Right lobe of liver (tissue), 6 donors: ENCODE measurements around the gene ABLIM2. TPM values are rescaled to one million over a fixed set of nuclear protein-coding genes. Genes with fewer than 3 reads are reported as not detected.
A peak's percentile ranks its signal among the peaks of the same experiment; 100 is the strongest.

Experiments used
- ATAC-seq, 4 donors: fragments of 200-7000 bp; cut with Tn5 transposase; one replicate each; pipeline ENCODE4 v1.9.1; 2020; ENCODE audit warnings: mild to moderate bottlenecking in 4 of 4, moderate library complexity in 4 of 4
- DNase-seq, 3 donors: peaks; one replicate each; pipeline ENCODE4 v3.0.0-alpha.2; 2020
- H3K27ac ChIP-seq, 3 donors: fragments of 200-600 bp; one replicate each; pipeline ENCODE4 v1.8.0; 2022
- H3K27me3 ChIP-seq, 2 donors: fragments of 200-600 bp; one replicate each; pipeline ENCODE4 v1.8.0; 2022
- H3K36me3 ChIP-seq, 4 donors: fragments of 200-600 bp; sonication (generic) in 1 of 4; one replicate each; pipeline versions ENCODE4 v1.5.1 to v1.8.0; 2017 to 2022; ENCODE audit warnings: control low read depth in 1 of 4
- H3K4me1 ChIP-seq, 4 donors: fragments of 200-600 bp; sonication (generic) in 1 of 4; one replicate each; pipeline versions ENCODE4 v1.5.1 to v1.8.0; 2017 to 2022; ENCODE audit warnings: control low read depth in 1 of 4
- H3K4me3 ChIP-seq, 3 donors: fragments of 200-600 bp; one replicate each; pipeline ENCODE4 v1.8.0; 2022
- H3K9me3 ChIP-seq, 4 donors: fragments of 200-600 bp; sonication (generic) in 1 of 4; one replicate each; pipeline versions ENCODE4 v1.5.1 to v1.8.0; 2017 to 2022; ENCODE audit warnings: control low read depth in 1 of 4
- CTCF ChIP-seq, 4 donors: fragments of 200-600 bp in 3 of 4; fragments of 450-650 bp in 1 of 4; IDR thresholded peaks; one replicate each; pipeline versions ENCODE4 v1.5.1 to v1.8.0; 2016 to 2022; ENCODE audit warnings: antibody characterized with exemption in 4 of 4, mild to moderate bottlenecking in 2 of 4
- POLR2A ChIP-seq: fragments of 450-650 bp; IDR thresholded peaks from one replicate; pipeline ENCODE4 v1.6.1; 2017; ENCODE audit warnings: antibody characterized with exemption, mild to moderate bottlenecking
- WGBS: methylation state at CpG from one replicate; pipeline ENCODE4 v1.1.6; 2018; ENCODE audit warnings: low coverage, low lambda C conversion rate; ENCODE audit not compliant: insufficient coverage; ENCODE audit errors: missing lambda C conversion rate; 5-methylcytosine and 5-hydroxymethylcytosine counted together
- intact Hi-C, 2 donors: fragments of 100-400 bp; cut with DNase I; formaldehyde crosslinking; loops; one replicate each; pipeline versions ENCODE4 v1.11.2 to v1.14.1; 2022
- total RNA-seq, 6 experiments: library from RNA; depleted of rRNA in 2 of 6; stranded (reverse); fragments of >200 nt in 2 of 6; fragmentation: NEBNext Ultra II Directional in 3 of 6; extraction: Animal tissue kit (Norgen Biotek cat#: 25700) in 3 of 6; gene quantifications; one replicate each; pipeline versions ENCODE4 v1.1.0 to v1.2.4, GENCODE V29; 2016 to 2023
- donor health status: DM: no; HTN: yes; CAD: no.
- donor health status: DM: no; HTN: no; CAD: no.
- donor health status: DM: no; HTN: no; CAD: no.
- donor health status: DM: no; HTN: yes; CAD: no.
- donor health status: DM: no; HTN: yes; CAD: no.

Gene ABLIM2
- total RNA-seq, 6 experiments from 2014 or later: 0.93 to 3.5 (median 2.3) TPM

- intact Hi-C loops: no loop called here
- WGBS: 69% methylated on average over 3 of the region's 9 CpGs
- ATAC-seq (no peak), DNase-seq (no peak)
- no peaks in the 10 kb centered on the region for H3K36me3 ChIP-seq
- H3K4me3 ChIP-seq: no peak overlapping the region
- no peaks in the 10 kb centered on the region for H3K27me3 ChIP-seq
- no peaks in the 10 kb centered on the region for H3K9me3 ChIP-seq
- H3K27ac ChIP-seq: no peak overlapping the region
- H3K4me1 ChIP-seq: peaks cover 0 to 7% (median 0%) of the 10 kb centered on the region in 4 donors
- TF ChIP-seq CTCF (IDR thresholded peaks at IDR 0.05) (no peak), POLR2A (no peak)
These were observed 5.6 kb upstream of the ABLIM2 start for GRCh38 chr4:8164194-8164565.

GRCh38 chr4:8163436-8164193, 5.0 kb upstream of the ABLIM2 start:
- no peak for DNase-seq
- no peaks in the 10 kb centered on the region for H3K36me3 ChIP-seq
- H3K27ac ChIP-seq: no peak overlapping the region
- no peaks in the 10 kb centered on the region for H3K27me3 ChIP-seq
- TF ChIP-seq POLR2A (no peak), CTCF (IDR thresholded peaks at IDR 0.05) (no peak)
- no peak for ATAC-seq
- H3K9me3 ChIP-seq: no peaks in the 10 kb centered on the region
- no peak overlapping the region for H3K4me3 ChIP-seq
- intact Hi-C loops: no loop called here
- WGBS: 40% methylated on average over 1 of the region's 19 CpGs
- peaks cover 0 to 9% (median 0%) of the 10 kb centered on the region in 4 donors for H3K4me1 ChIP-seq

- Histone ChIP-seq H3K27ac (no peak overlapping the region), H3K4me3 (no peak overlapping the region), H3K36me3 (no peaks in the 10 kb centered on the region), H3K4me1 (peaks cover 0 to 13% (median 0%) of the 10 kb centered on the region in 4 donors), H3K27me3 (no peaks in the 10 kb centered on the region), H3K9me3 (no peaks in the 10 kb centered on the region)
- intact Hi-C loops: no loop called here
- 60% methylated on average over 1 of the region's 7 CpGs for WGBS
- no peak for TF ChIP-seq CTCF (IDR thresholded peaks at IDR 0.05)
- TF ChIP-seq POLR2A: no peak
- ATAC-seq (no peak), DNase-seq (peak in 1 of 3 donors; percentile 54)
These were observed 4.4 kb upstream of the ABLIM2 start for GRCh38 chr4:8163026-8163425.

GRCh38 chr4:8162625-8163024, 4.0 kb upstream of the ABLIM2 start:
- no peak overlapping the region for H3K27ac ChIP-seq
- intact Hi-C loops: no loop called here
- no peaks in the 10 kb centered on the region for H3K27me3 ChIP-seq
- H3K9me3 ChIP-seq: no peaks in the 10 kb centered on the region
- H3K36me3 ChIP-seq: no peaks in the 10 kb centered on the region
- H3K4me3 ChIP-seq: no peak overlapping the region
- DNase-seq: no peak
- ATAC-seq: no peak
- TF ChIP-seq POLR2A (no peak), CTCF (IDR thresholded peaks at IDR 0.05) (no peak)
- 90% methylated on average over 8 of the region's 8 CpGs for WGBS
- H3K4me1 ChIP-seq: peaks cover 0 to 16% (median 0%) of the 10 kb centered on the region in 4 donors
